ENCODE data around the gene POU2AF1. TPM values are rescaled to one million over a fixed set of nuclear protein-coding genes. Genes with fewer than 3 reads are reported as not detected.

Gene POU2AF1
- total RNA-seq, 3 donors from 2014 or later, result 0.16 to 5.6 (median 3.5) TPM

- Histone ChIP-seq H3K36me3 (no peaks in the 10 kb centered on the region), H3K9me3 (no peaks in the 10 kb centered on the region), H3K27me3 (no peaks in the 10 kb centered on the region), H3K4me1 (no peaks in the 10 kb centered on the region), H3K4me3 (no peak overlapping the region), H3K27ac (no peak overlapping the region)
- intact Hi-C loops (cut with DNase I; ENCODE audit: low total_unique reads), result no loop called here
- TF ChIP-seq POLR2A (IDR thresholded peaks at IDR 0.05) (no peak), POLR2AphosphoS5 (IDR thresholded peaks at IDR 0.05) (no peak), CTCF (IDR thresholded peaks at IDR 0.05) (no peak)
- DNase-seq (ENCODE audit: low spot score in 2 of 2), result no peak
Measured at GRCh38 chr11:111388420-111388819, 9.3 kb upstream of the POU2AF1 start.

GRCh38 chr11:111387363-111387762 lies 8.3 kb upstream of the POU2AF1 start:
- no peak for DNase-seq (ENCODE audit: low spot score in 2 of 2)
- H3K27me3 ChIP-seq, result no peaks in the 10 kb centered on the region
- no peak overlapping the region for H3K27ac ChIP-seq
- no peaks in the 10 kb centered on the region for H3K4me1 ChIP-seq
- no peak for TF ChIP-seq CTCF (IDR thresholded peaks at IDR 0.05)
- no peak for TF ChIP-seq POLR2AphosphoS5 (IDR thresholded peaks at IDR 0.05)
- no peak for TF ChIP-seq POLR2A (IDR thresholded peaks at IDR 0.05)
- no peak overlapping the region for H3K4me3 ChIP-seq
- intact Hi-C loops (cut with DNase I; ENCODE audit: low total_unique reads), result no loop called here
- H3K36me3 ChIP-seq, result no peaks in the 10 kb centered on the region
- H3K9me3 ChIP-seq, result no peaks in the 10 kb centered on the region

- Histone ChIP-seq H3K36me3 (no peaks in the 10 kb centered on the region), H3K4me3 (no peak overlapping the region)
- TF ChIP-seq POLR2AphosphoS5 (IDR thresholded peaks at IDR 0.05), result no peak
- TF ChIP-seq CTCF (IDR thresholded peaks at IDR 0.05), result no peak
- TF ChIP-seq POLR2A (IDR thresholded peaks at IDR 0.05), result no peak
Measured at GRCh38 chr11:111386611-111387150, 7.6 kb upstream of the POU2AF1 start.

GRCh38 chr11:111384494-111384893 lies 5.4 kb upstream of the POU2AF1 start:
- TF ChIP-seq CTCF (IDR thresholded peaks at IDR 0.05), result no peak
- no peak for TF ChIP-seq POLR2A (IDR thresholded peaks at IDR 0.05)
- no peak for TF ChIP-seq POLR2AphosphoS5 (IDR thresholded peaks at IDR 0.05)
- Histone ChIP-seq H3K9me3 (no peaks in the 10 kb centered on the region), H3K27ac (no peak overlapping the region), H3K36me3 (no peaks in the 10 kb centered on the region), H3K27me3 (no peaks in the 10 kb centered on the region), H3K4me3 (no peak overlapping the region), H3K4me1 (no peaks in the 10 kb centered on the region)
- no peak for DNase-seq (ENCODE audit: low spot score in 2 of 2)
- intact Hi-C loops (cut with DNase I; ENCODE audit: low total_unique reads), result no loop called here

More at GRCh38 chr11:111386611-111387150, 7.6 kb upstream of the POU2AF1 start:
- intact Hi-C loops (cut with DNase I; ENCODE audit: low total_unique reads), result no loop called here
- no peak for DNase-seq (ENCODE audit: low spot score in 2 of 2)
- no peaks in the 10 kb centered on the region for H3K4me1 ChIP-seq
- H3K27ac ChIP-seq, result no peak overlapping the region
- no peaks in the 10 kb centered on the region for H3K9me3 ChIP-seq
- H3K27me3 ChIP-seq, result no peaks in the 10 kb centered on the region

- Histone ChIP-seq H3K4me3 (no peak overlapping the region), H3K27ac (no peak overlapping the region), H3K4me1 (no peaks in the 10 kb centered on the region), H3K9me3 (no peaks in the 10 kb centered on the region), H3K27me3 (no peaks in the 10 kb centered on the region), H3K36me3 (no peaks in the 10 kb centered on the region)
- intact Hi-C loops (cut with DNase I; ENCODE audit: low total_unique reads), result no loop called here
- no peak for DNase-seq (ENCODE audit: low spot score in 2 of 2)
- no peak for TF ChIP-seq POLR2A (IDR thresholded peaks at IDR 0.05)
- TF ChIP-seq POLR2AphosphoS5 (IDR thresholded peaks at IDR 0.05), result no peak
- TF ChIP-seq CTCF (IDR thresholded peaks at IDR 0.05), result no peak
Measured at GRCh38 chr11:111382451-111382850, 3.4 kb upstream of the POU2AF1 start.

Data from breast epithelium (tissue), 4 donors.